H1 (cell line): ENCODE results near the gene TMEM258. TPM values are rescaled to one million over a fixed set of nuclear protein-coding genes. Genes with fewer than 3 reads are reported as not detected.

Source experiments
- CTCF ChIA-PET: fragments of 300-600 bp; sonication (Branson Sonifier 250); formaldehyde crosslinking; loops from one replicate; lab custom pipeline; 2021; ENCODE audit not compliant: partially characterized antibody; lab: Charles Lee
- POLR2A ChIA-PET: fragments of 300-600 bp; sonication (Branson Sonifier 250); formaldehyde crosslinking; loops from one replicate; lab custom pipeline; 2021; ENCODE audit warnings: inconsistent platforms; ENCODE audit not compliant: partially characterized antibody; lab: Charles Lee
- DNase-seq, 2 experiments: peaks; one replicate each; pipeline versions ENCODE4 v3.0.0 to v3.0.0-alpha.2; 2010 to 2022; ENCODE audit warnings: low spot score in 2 of 2, low read depth in 1 of 2, mixed read lengths in 1 of 2
- FAIRE-seq: peaks from 2 replicates; lab custom pipeline; 2011; peaks lifted over from hg19 to GRCh38; lab: Jason Lieb, UNC
- H2AFZ ChIP-seq: 2 replicates; pipeline ENCODE4 v1.8.1; 2012; ENCODE audit warnings: low read length, inconsistent platforms
- H2AK5ac ChIP-seq: 2 replicates; pipeline ENCODE4 v1.6.1; 2013; ENCODE audit warnings: low read depth, low read length
- H2BK120ac ChIP-seq: replicated peaks from 2 replicates; pipeline ENCODE3; 2013; ENCODE audit warnings: low read depth, low read length, inconsistent platforms
- H2BK12ac ChIP-seq: 2 replicates; pipeline ENCODE4 v1.6.1; 2013; ENCODE audit warnings: low read depth, low read length
- H2BK15ac ChIP-seq: 2 replicates; pipeline ENCODE4 v1.6.1; 2013; ENCODE audit warnings: low read length
- H2BK20ac ChIP-seq: 2 replicates; pipeline ENCODE4 v1.6.1; 2013; ENCODE audit warnings: low read length
- H2BK5ac ChIP-seq: 2 replicates; pipeline ENCODE4 v1.6.1; 2013; ENCODE audit warnings: low read depth, low read length
- H3K14ac ChIP-seq: 2 replicates; pipeline ENCODE4 v1.6.1; 2013; ENCODE audit warnings: inconsistent platforms; ENCODE audit not compliant: insufficient read length
- H3K18ac ChIP-seq: 2 replicates; pipeline ENCODE4 v1.6.1; 2013; ENCODE audit warnings: low read length; ENCODE audit errors: extremely low read depth
- H3K23ac ChIP-seq: 2 replicates; pipeline ENCODE4 v1.6.1; 2013; ENCODE audit warnings: inconsistent platforms; ENCODE audit not compliant: insufficient read length
- H3K23me2 ChIP-seq: 2 replicates; pipeline ENCODE4 v1.6.1; 2013; ENCODE audit warnings: low read depth, low read length
- H3K27ac ChIP-seq: 2 replicates; pipeline ENCODE4 v1.6.1; 2011; ENCODE audit warnings: low read depth, low read length, inconsistent platforms
- H3K27me3 ChIP-seq, 4 experiments: replicated peaks in 1 of 4; 1 replicate in 1 of 4; 2 replicates in 3 of 4; pipeline versions ENCODE4 v1.6.1 to v1.8.1; 2011 to 2013; ENCODE audit warnings: low read length in 3 of 4, mild to moderate bottlenecking in 3 of 4, inconsistent platforms in 2 of 4, mixed read lengths in 2 of 4, moderate library complexity in 1 of 4; ENCODE audit not compliant: control insufficient read depth in 3 of 4, insufficient read depth in 3 of 4; ENCODE audit errors: extremely low read depth in 1 of 4
- H3K36me3 ChIP-seq, 4 experiments: 2 replicates each; pipeline versions ENCODE4 v1.6.1 to v1.8.1; 2011 to 2013; ENCODE audit warnings: mild to moderate bottlenecking in 4 of 4, low read length in 3 of 4, moderate library complexity in 2 of 4, control low read depth in 1 of 4, inconsistent platforms in 1 of 4; ENCODE audit not compliant: insufficient read depth in 4 of 4, control insufficient read depth in 2 of 4
- H3K4ac ChIP-seq: replicated peaks from 2 replicates; pipeline ENCODE3; 2013; ENCODE audit warnings: low read length, low read depth, mixed read lengths, inconsistent platforms; ENCODE audit not compliant: insufficient read length
- H3K4me1 ChIP-seq, 4 experiments: replicated peaks in 1 of 4; 1 replicate in 1 of 4; 2 replicates in 3 of 4; pipeline versions ENCODE4 v1.6.1 to v1.8.1; 2011 to 2013; ENCODE audit warnings: low read length in 3 of 4, inconsistent platforms in 2 of 4, mixed read lengths in 1 of 4; ENCODE audit not compliant: insufficient read depth in 4 of 4, control insufficient read depth in 3 of 4
- H3K4me2 ChIP-seq, 2 experiments: 2 replicates each; pipeline versions ENCODE4 v1.6.1 to v1.8.1; 2011 to 2013; ENCODE audit warnings: low read depth in 2 of 2, low read length in 2 of 2, control low read depth in 1 of 2, inconsistent platforms in 1 of 2, mild to moderate bottlenecking in 1 of 2; ENCODE audit not compliant: insufficient read depth in 1 of 2
- H3K4me3 ChIP-seq, 4 experiments: fragments of 200-600, 300-600 bp in 1 of 4; sonication (generic), shearing (Covaris generic), sonication (Bioruptor Twin) in 1 of 4; 2 replicates each; pipeline versions ENCODE4 v1.5.1 to v1.8.1; 2011 to 2016; ENCODE audit warnings: low read length in 4 of 4, low read depth in 3 of 4, control low read depth in 2 of 4, inconsistent platforms in 2 of 4, mild to moderate bottlenecking in 2 of 4, mixed read lengths in 1 of 4, moderate library complexity in 1 of 4; ENCODE audit not compliant: insufficient read depth in 2 of 4; ENCODE audit errors: extremely low read depth in 1 of 4
- H3K56ac ChIP-seq: replicated peaks from 2 replicates; pipeline ENCODE3; 2013; ENCODE audit warnings: low read depth, mild to moderate bottlenecking, mixed read lengths, low read length, inconsistent platforms; ENCODE audit not compliant: insufficient read length
- H3K79me1 ChIP-seq: 2 replicates; pipeline ENCODE4 v1.6.1; 2013; ENCODE audit warnings: low read depth, low read length, control low read depth
- H3K79me2 ChIP-seq, 2 experiments: 2 replicates each; pipeline versions ENCODE4 v1.6.1 to v1.8.1; 2012 to 2013; ENCODE audit warnings: low read length in 2 of 2, mild to moderate bottlenecking in 2 of 2, inconsistent platforms in 1 of 2; ENCODE audit not compliant: insufficient read depth in 2 of 2, control insufficient read depth in 1 of 2
- H3K9ac ChIP-seq, 4 experiments: replicated peaks in 1 of 4; 1 replicate in 1 of 4; 2 replicates in 3 of 4; pipeline versions ENCODE4 v1.6.1 to v1.8.1; 2011 to 2013; ENCODE audit warnings: low read depth in 3 of 4, low read length in 3 of 4, control low read depth in 2 of 4, mild to moderate bottlenecking in 2 of 4, moderate library complexity in 2 of 4, inconsistent platforms in 1 of 4; ENCODE audit errors: extremely low read depth in 1 of 4
- H3K9me3 ChIP-seq, 2 experiments: 2 replicates each; pipeline versions ENCODE4 v1.6.1 to v1.8.1; 2012 to 2013; ENCODE audit warnings: mild to moderate bottlenecking in 2 of 2, moderate library complexity in 2 of 2, control low read depth in 1 of 2, inconsistent platforms in 1 of 2, low read depth in 1 of 2, low read length in 1 of 2, mixed read lengths in 1 of 2; ENCODE audit not compliant: insufficient read depth in 2 of 2
- H4K20me1 ChIP-seq, 2 experiments: replicated peaks in 1 of 2; 2 replicates each; pipeline versions ENCODE3 to v1.8.1; 2011 to 2013; ENCODE audit warnings: inconsistent platforms in 2 of 2, low read length in 2 of 2, mild to moderate bottlenecking in 1 of 2; ENCODE audit not compliant: insufficient read depth in 2 of 2, control insufficient read depth in 1 of 2
- H4K5ac ChIP-seq: 2 replicates; pipeline ENCODE4 v1.6.1; 2013; ENCODE audit warnings: low read length, low read depth, mixed read lengths, inconsistent platforms; ENCODE audit not compliant: insufficient read length
- H4K8ac ChIP-seq: 2 replicates; pipeline ENCODE4 v1.8.0; 2013; ENCODE audit warnings: mild to moderate bottlenecking, moderate library complexity, low read length, inconsistent platforms; ENCODE audit not compliant: insufficient read depth; ENCODE audit errors: extremely low read depth
- H4K91ac ChIP-seq: replicated peaks from 2 replicates; pipeline ENCODE3; 2013; ENCODE audit warnings: low read length, mixed read lengths, inconsistent platforms; ENCODE audit not compliant: insufficient read length
- ASH2L ChIP-seq: fragments of 200-600, 300-600 bp; sonication (generic); IDR thresholded peaks from one replicate; pipeline ENCODE4 v1.7.1; 2017; ENCODE audit warnings: low read length
- CHD1 ChIP-seq: IDR thresholded peaks from 2 replicates; pipeline ENCODE4 v1.6.1; 2012; ENCODE audit warnings: low read depth, low read length, improper control_type of control experiment
- EGR1 ChIP-seq: IDR thresholded peaks from 2 replicates; pipeline ENCODE4 v1.6.1; 2011; ENCODE audit warnings: low read depth, low read length, borderline replicate concordance
- EZH2 ChIP-seq: fragments of 200-600 bp; sonication (generic); IDR thresholded peaks from 2 replicates; pipeline ENCODE4 v1.7.1; 2012; ENCODE audit warnings: low read depth, mild to moderate bottlenecking, moderate library complexity, low read length, inconsistent platforms; ENCODE audit not compliant: severe bottlenecking
- JUND ChIP-seq: IDR thresholded peaks from 2 replicates; pipeline ENCODE4 v1.6.1; 2011; ENCODE audit warnings: mild to moderate bottlenecking, improper control_type of control experiment, low read length
- NANOG ChIP-seq: IDR thresholded peaks from 2 replicates; pipeline ENCODE4 v1.6.1; 2011; ENCODE audit warnings: low read length, low read depth, mild to moderate bottlenecking, inconsistent platforms; ENCODE audit not compliant: insufficient read depth, poor library complexity, severe bottlenecking
- NRF1 ChIP-seq: IDR thresholded peaks from 2 replicates; pipeline ENCODE4 v1.6.1; 2011; ENCODE audit warnings: mild to moderate bottlenecking, low read depth, low read length, improper control_type of control experiment
- RFX5 ChIP-seq: IDR thresholded peaks from 2 replicates; pipeline ENCODE4 v1.6.1; 2011; ENCODE audit warnings: low read depth, low read length, improper control_type of control experiment, borderline replicate concordance
- SIN3A ChIP-seq, 2 experiments: IDR thresholded peaks in 1 of 2; conservative IDR thresholded peaks in 1 of 2; 2 replicates each; pipeline ENCODE4 v1.6.1; 2011 to 2012; ENCODE audit warnings: low read length in 2 of 2, improper control_type of control experiment in 1 of 2, low read depth in 1 of 2, mild to moderate bottlenecking in 1 of 2
- SP4 ChIP-seq: IDR thresholded peaks from 2 replicates; pipeline ENCODE4 v1.6.1; 2012; ENCODE audit warnings: low read length, inconsistent platforms
- TAF1 ChIP-seq: IDR thresholded peaks from 2 replicates; pipeline ENCODE4 v1.6.1; 2011; ENCODE audit warnings: mild to moderate bottlenecking, low read depth, low read length
- ZNF274 ChIP-seq: IDR thresholded peaks from 2 replicates; pipeline ENCODE4 v1.7.0; 2012; ENCODE audit warnings: low read length, borderline replicate concordance; ENCODE audit errors: extremely low read depth
- WGBS, 2 experiments: shearing (Covaris generic) in 1 of 2; methylation state at CpG; one replicate each; pipeline versions ENCODE4 v1.1.6 to v1.1.7; 2013 to 2015; ENCODE audit warnings: low lambda C conversion rate in 2 of 2, mixed read lengths in 2 of 2, inconsistent platforms in 1 of 2, low coverage in 1 of 2, missing lambda C conversion rate in 1 of 2; ENCODE audit not compliant: insufficient replicate concordance in 2 of 2, insufficient coverage in 1 of 2, insufficient read length in 1 of 2; ENCODE audit errors: extremely low coverage in 1 of 2, missing lambda C conversion rate in 1 of 2; 5-methylcytosine and 5-hydroxymethylcytosine counted together
- polyA plus RNA-seq, 7 experiments: library from polyadenylated mRNA; depleted of rRNA in 3 of 7; stranded (reverse) in 5 of 7; unstranded in 2 of 7; fragments of >200 nt in 5 of 7; fragments of 200-250 nt in 2 of 7; gene quantifications; 1 replicate in 5 of 7; 2 replicates in 1 of 7; 4 replicates in 1 of 7; pipeline versions ENCODE4 v1.2.1 to v1.2.3, GENCODE V29; 2011 to 2013; ENCODE audit warnings: missing spikeins in 2 of 7, mixed read lengths in 2 of 7
- total RNA-seq: library from RNA; stranded (reverse); fragmentation: NEBNext Ultra II Directional; extraction: Animal tissue kit (Norgen Biotek cat#: 25700); gene quantifications from 2 replicates; pipeline ENCODE4 v1.2.1, GENCODE V29; 2021
- TF ChIP-seq, protein P1 (sequence below): IDR thresholded peaks from 2 replicates; pipeline ENCODE4 v1.6.1; 2012; ENCODE audit warnings: inconsistent platforms

The TMEM258 gene
- total and polyA plus RNA-seq, 2 of the 8 experiments (the other 6 are each of a cell fraction or from before 2014, with no cell fraction given), result 186 to 759 TPM

DNA sequence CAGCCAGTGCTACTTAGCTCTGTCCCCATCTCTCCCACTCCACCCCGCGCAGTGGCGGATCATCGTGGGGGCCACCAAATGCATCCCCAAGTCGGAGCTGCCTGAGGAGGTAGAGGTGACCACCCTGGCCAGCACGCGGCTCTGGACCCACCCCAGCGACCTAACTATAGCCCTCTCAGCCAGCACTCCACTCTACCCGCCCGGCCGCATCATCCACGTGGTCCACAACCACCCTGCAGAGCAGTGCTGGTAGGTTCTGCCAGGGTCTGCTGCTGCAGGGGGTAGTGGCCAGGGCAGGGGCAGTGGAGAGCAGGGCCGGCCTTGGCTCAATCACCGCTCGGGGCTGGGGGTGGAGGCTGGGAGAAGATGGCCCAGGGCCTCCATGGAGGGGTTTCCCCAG, 53.0 kb downstream of the TMEM258 start:
- H4K91ac ChIP-seq, result no peak overlapping the region
- H3K4ac ChIP-seq, result no peak overlapping the region
- TF ChIP-seq NANOG, result no peak
- no peak for TF ChIP-seq ZNF274
- no peak for TF ChIP-seq ASH2L
- no peak for TF ChIP-seq CHD1
- no peak for TF ChIP-seq EGR1
- TF ChIP-seq SIN3A (conservative IDR thresholded peaks at IDR 0.05 in 1 of 2, IDR thresholded peaks at IDR 0.05 in 1 of 2; ENCODE audit: low read depth in 1 of 2, low read length in 2 of 2), result no peak
- TF ChIP-seq RFX5, result no peak
- TF ChIP-seq EZH2, result no peak
- TF ChIP-seq JUND, result no peak
- TF ChIP-seq TAF1, result no peak
- no peak for TF ChIP-seq NRF1
- no peak for TF ChIP-seq SP4
- TF ChIP-seq, protein P1, sequence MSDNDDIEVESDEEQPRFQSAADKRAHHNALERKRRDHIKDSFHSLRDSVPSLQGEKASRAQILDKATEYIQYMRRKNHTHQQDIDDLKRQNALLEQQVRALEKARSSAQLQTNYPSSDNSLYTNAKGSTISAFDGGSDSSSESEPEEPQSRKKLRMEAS, result no peak
- TF ChIP-seq, all 59 proteins: peak for 0
- no peaks in the 10 kb centered on the region; a peak in 2 of 7 replicates for H3K4me1 ChIP-seq
- H3K27ac ChIP-seq, result no peak overlapping the region
- no peaks in the 10 kb centered on the region for H3K79me1 ChIP-seq
- H3K4me2 ChIP-seq, result no peak overlapping the region
- no peak overlapping the region for H2BK12ac ChIP-seq
- DNase-seq (no peak), FAIRE-seq (no peak)
- no peak overlapping the region for H3K56ac ChIP-seq
- peaks cover 0 to 16% (median 0%) of the 10 kb centered on the region in 4 experiments; a peak in 3 of 8 replicates for H3K36me3 ChIP-seq
- H4K5ac ChIP-seq, result no peak overlapping the region
- H2BK5ac ChIP-seq, result no peak overlapping the region
- H2AK5ac ChIP-seq, result no peak overlapping the region
- no peaks in the 10 kb centered on the region for H3K9me3 ChIP-seq
- H3K9ac ChIP-seq, result no peak overlapping the region
- H2BK15ac ChIP-seq, result no peak overlapping the region
- no peak overlapping the region for H3K14ac ChIP-seq
- H3K18ac ChIP-seq, result no peak overlapping the region
- H3K23ac ChIP-seq, result no peak overlapping the region
- 98% methylated on average over 15 of the region's 15 CpGs; no CpG with 5 or more reads in 1 of the 2 experiments for WGBS, 2 experiments
- no peaks in the 10 kb centered on the region for H3K79me2 ChIP-seq
- H2AFZ ChIP-seq, result no peak overlapping the region
- H2BK120ac ChIP-seq, result no peak overlapping the region
- peaks cover 0 to 3% of the 10 kb centered on the region in 2 experiments for H4K20me1 ChIP-seq
- no peak overlapping the region; the same call in 1 of the 2 replicates for H4K8ac ChIP-seq
- H3K27me3 ChIP-seq, result no peaks in the 10 kb centered on the region
- CTCF ChIA-PET, result interaction anchor here (0.6 to 10.9 kb wide), 8 partner anchors 18 to 934 kb away, joined by 3 to 127 read pairs (median 4); no protein-coding TSS in a partner anchor
- POLR2A ChIA-PET, result interaction anchor here (0.7 to 1.3 kb wide), 4 partner anchors 10 to 73 kb away, joined by 3 to 7 read pairs (median 4); no protein-coding TSS in a partner anchor
- no peak overlapping the region for H3K4me3 ChIP-seq
- H2BK20ac ChIP-seq, result no peak overlapping the region
- H3K23me2 ChIP-seq, result no peaks in the 10 kb centered on the region
